HEK293 (cell line): ENCODE measurements around the gene LUC7L2.
A peak's percentile ranks its signal among the peaks of the same experiment; 100 is the strongest.

Experiments
- CTCF ChIA-PET: fragments of 350-600 bp; formaldehyde crosslinking; extraction: SDS; loops from one replicate; lab custom pipeline; 2021; ENCODE audit warnings: antibody characterized with exemption; lab: Yijun Ruan, JAX
- POLR2A ChIA-PET: fragments of 300-600 bp; formaldehyde crosslinking; extraction: SDS; loops from one replicate; lab custom pipeline; 2020; ENCODE audit warnings: antibody characterized with exemption, inconsistent platforms; lab: Yijun Ruan, JAX
- H3K27ac ChIP-seq: fragments of 200-500 bp; sonication (Bioruptor generic); 2 replicates; pipeline ENCODE4 v1.5.1; 2014; ENCODE audit warnings: low read depth, low read length, control low read depth, inconsistent platforms; ENCODE audit errors: extremely low read depth
- H3K36me3 ChIP-seq, 2 experiments: fragments of 200-500 bp in 1 of 2; sonication (Bioruptor generic) in 1 of 2; 1 replicate in 1 of 2; 2 replicates in 1 of 2; pipeline ENCODE4 v1.5.1; 2014 to 2017; ENCODE audit warnings: inconsistent platforms in 2 of 2, low read length in 2 of 2; ENCODE audit not compliant: control insufficient read depth in 2 of 2, insufficient read depth in 1 of 2
- H3K4me1 ChIP-seq: fragments of 200-500 bp; sonication (Bioruptor generic); 2 replicates; pipeline ENCODE4 v1.5.1; 2014; ENCODE audit warnings: mild to moderate bottlenecking, low read length, inconsistent platforms; ENCODE audit not compliant: control insufficient read depth, insufficient read depth
- H3K4me3 ChIP-seq: 2 replicates; pipeline ENCODE4 v1.5.1; 2011; ENCODE audit warnings: low read depth, mild to moderate bottlenecking, control low read depth, low read length, moderate library complexity
- H3K9me3 ChIP-seq: fragments of 200-500 bp; sonication (Bioruptor generic); 2 replicates; pipeline ENCODE4 v1.5.1; 2014; ENCODE audit warnings: low read depth, low read length, inconsistent platforms; ENCODE audit not compliant: control insufficient read depth, insufficient read depth
- GLI4 ChIP-seq: fragments of 450-650 bp; formaldehyde crosslinking; IDR thresholded peaks from 2 replicates; pipeline ENCODE4 v1.5.1; 2016; ENCODE audit warnings: missing biosample characterization, missing genetic modification characterization
- HOXD13 ChIP-seq: sonication (generic); formaldehyde crosslinking; IDR thresholded peaks from 2 replicates; pipeline ENCODE4 v1.8.0; 2022; ENCODE audit warnings: missing genetic modification reagents, borderline replicate concordance
- MYNN ChIP-seq: fragments of 450-650 bp; formaldehyde crosslinking; IDR thresholded peaks from 2 replicates; pipeline ENCODE4 v1.5.1; 2016; ENCODE audit warnings: missing biosample characterization, missing genetic modification characterization, borderline replicate concordance
- SCRT1 ChIP-seq: fragments of 450-650 bp; formaldehyde crosslinking; IDR thresholded peaks from 2 replicates; pipeline ENCODE4 v1.5.1; 2016; ENCODE audit warnings: missing biosample characterization, missing genetic modification characterization, borderline replicate concordance
- SCRT2 ChIP-seq: fragments of 450-650 bp; formaldehyde crosslinking; IDR thresholded peaks from 2 replicates; pipeline ENCODE4 v1.5.1; 2016; ENCODE audit warnings: missing biosample characterization, missing genetic modification characterization
- ZBTB17 ChIP-seq: fragments of 450-650 bp; formaldehyde crosslinking; IDR thresholded peaks from 2 replicates; pipeline ENCODE4 v1.5.1; 2016; ENCODE audit warnings: missing biosample characterization, missing genetic modification characterization
- ZBTB20 ChIP-seq: fragments of 450-650 bp; formaldehyde crosslinking; IDR thresholded peaks from 2 replicates; pipeline ENCODE4 v1.5.1; 2016; ENCODE audit warnings: missing biosample characterization, missing genetic modification characterization
- ZFP37 ChIP-seq: fragments of 450-650 bp; formaldehyde crosslinking; IDR thresholded peaks from 2 replicates; pipeline ENCODE4 v1.5.1; 2016; ENCODE audit warnings: missing biosample characterization, missing genetic modification characterization
- ZNF140 ChIP-seq: fragments of 450-650 bp; formaldehyde crosslinking; IDR thresholded peaks from 2 replicates; pipeline ENCODE4 v1.5.1; 2016; ENCODE audit warnings: missing biosample characterization, missing genetic modification characterization
- ZNF2 ChIP-seq: fragments of 450-650 bp; formaldehyde crosslinking; IDR thresholded peaks from 2 replicates; pipeline ENCODE4 v1.5.1; 2016; ENCODE audit warnings: missing biosample characterization, missing genetic modification characterization
- ZNF239 ChIP-seq: fragments of 450-650 bp; formaldehyde crosslinking; IDR thresholded peaks from 2 replicates; pipeline ENCODE4 v1.5.1; 2016; ENCODE audit warnings: missing biosample characterization, missing genetic modification characterization
- ZNF366 ChIP-seq: fragments of 450-650 bp; formaldehyde crosslinking; conservative IDR thresholded peaks from 2 replicates; pipeline ENCODE4 v1.5.1; 2016; ENCODE audit warnings: missing biosample characterization, missing genetic modification characterization
- ZNF404 ChIP-seq: fragments of 450-650 bp; formaldehyde crosslinking; IDR thresholded peaks from 2 replicates; pipeline ENCODE4 v1.5.1; 2017; ENCODE audit warnings: missing biosample characterization, missing genetic modification characterization
- ZNF677 ChIP-seq: fragments of 450-650 bp; IDR thresholded peaks from 2 replicates; pipeline ENCODE4 v1.5.0; 2018; ENCODE audit warnings: missing biosample characterization, mild to moderate bottlenecking, missing genetic modification characterization, moderate library complexity
- ZNF776 ChIP-seq: fragments of 450-650 bp; formaldehyde crosslinking; IDR thresholded peaks from 2 replicates; pipeline ENCODE4 v1.5.0; 2017; ENCODE audit warnings: missing biosample characterization, missing genetic modification characterization, borderline replicate concordance
- TF ChIP-seq, protein P1 (sequence below): fragments of 450-650 bp; formaldehyde crosslinking; IDR thresholded peaks from 2 replicates; pipeline ENCODE4 v1.5.1; 2016; ENCODE audit warnings: missing biosample characterization, missing genetic modification characterization
- TF ChIP-seq, protein P2 (sequence below): fragments of 450-650 bp; formaldehyde crosslinking; IDR thresholded peaks from 2 replicates; pipeline ENCODE4 v1.5.1; 2016; ENCODE audit warnings: missing biosample characterization, missing genetic modification characterization

Gene LUC7L2

DNA sequence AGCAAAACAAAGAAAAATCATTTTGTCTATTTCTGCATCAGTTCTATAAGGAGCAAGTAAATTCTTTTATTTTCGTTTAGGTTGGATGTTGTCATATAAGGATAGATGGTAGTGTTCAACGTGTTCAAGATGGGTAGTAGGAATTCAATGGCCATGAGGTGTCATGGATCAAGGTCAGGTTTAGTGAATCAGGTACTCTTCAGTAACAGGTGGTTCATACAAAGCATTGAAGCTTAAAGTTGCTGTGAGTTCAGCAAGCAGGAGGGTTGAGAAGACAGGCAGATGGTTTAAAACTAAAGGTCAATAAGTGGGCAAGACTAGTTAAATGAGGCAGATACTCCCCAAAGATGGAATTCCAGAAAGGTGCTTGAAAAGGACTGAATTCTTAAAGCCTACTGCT, 5.6 kb downstream of the LUC7L2 start:
- ChIA-PET CTCF (no interaction called here), POLR2A (no interaction called here)
- H3K27ac ChIP-seq: no peak overlapping the region
- peaks cover 20% of the 10 kb centered on the region for H3K4me1 ChIP-seq
- peak; percentile 52 for TF ChIP-seq SCRT1 (tag by site-specific recombination)
- peak; percentile 91 for TF ChIP-seq SCRT2 (tag by site-specific recombination)
- TF ChIP-seq HOXD13 (CRISPR knock-in tag): no peak
- H3K4me3 ChIP-seq: no peak overlapping the region
- peaks cover 0 to 42% of the 10 kb centered on the region in 2 experiments; a peak in 1 of 3 replicates for H3K36me3 ChIP-seq
- no peaks in the 10 kb centered on the region for H3K9me3 ChIP-seq

DNA sequence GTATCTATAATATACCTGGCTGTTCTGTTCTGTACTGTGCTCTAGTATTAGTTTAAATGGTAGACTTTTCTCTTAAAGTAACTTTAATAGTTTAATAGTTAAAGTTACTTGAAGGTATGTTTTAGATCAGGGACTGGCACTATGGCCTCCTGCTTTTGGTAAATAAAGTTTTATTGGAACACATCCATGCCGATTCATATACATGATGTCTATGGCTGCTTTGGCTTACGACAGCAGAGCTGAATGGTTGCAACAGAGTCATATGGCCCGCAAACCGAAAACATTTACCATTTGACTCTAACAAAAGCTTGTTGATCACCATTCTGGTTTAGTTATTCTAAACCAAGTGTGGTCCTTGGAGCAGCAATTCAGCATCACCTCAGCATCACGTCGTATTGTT, 6.7 kb downstream of the LUC7L2 start:
- H3K36me3 ChIP-seq: peaks cover 0 to 45% of the 10 kb centered on the region in 2 experiments; a peak in 1 of 3 replicates
- peaks cover 20% of the 10 kb centered on the region for H3K4me1 ChIP-seq
- no peak overlapping the region for H3K4me3 ChIP-seq
- CTCF ChIA-PET: interaction anchor here (0.6 kb wide), 1 partner anchor 349 kb away, joined by 3 read pairs; no protein-coding TSS in a partner anchor
- no peak overlapping the region for H3K27ac ChIP-seq
- no peaks in the 10 kb centered on the region for H3K9me3 ChIP-seq
- POLR2A ChIA-PET: no interaction called here
- TF ChIP-seq ZNF2 (no peak), ZNF677 (tag by site-specific recombination) (no peak), ZNF404 (tag by site-specific recombination) (no peak), ZNF776 (no peak), ZBTB20 (no peak), GLI4 (tag by site-specific recombination) (no peak), SCRT2 (tag by site-specific recombination) (no peak), MYNN (no peak)
- TF ChIP-seq, protein P1, sequence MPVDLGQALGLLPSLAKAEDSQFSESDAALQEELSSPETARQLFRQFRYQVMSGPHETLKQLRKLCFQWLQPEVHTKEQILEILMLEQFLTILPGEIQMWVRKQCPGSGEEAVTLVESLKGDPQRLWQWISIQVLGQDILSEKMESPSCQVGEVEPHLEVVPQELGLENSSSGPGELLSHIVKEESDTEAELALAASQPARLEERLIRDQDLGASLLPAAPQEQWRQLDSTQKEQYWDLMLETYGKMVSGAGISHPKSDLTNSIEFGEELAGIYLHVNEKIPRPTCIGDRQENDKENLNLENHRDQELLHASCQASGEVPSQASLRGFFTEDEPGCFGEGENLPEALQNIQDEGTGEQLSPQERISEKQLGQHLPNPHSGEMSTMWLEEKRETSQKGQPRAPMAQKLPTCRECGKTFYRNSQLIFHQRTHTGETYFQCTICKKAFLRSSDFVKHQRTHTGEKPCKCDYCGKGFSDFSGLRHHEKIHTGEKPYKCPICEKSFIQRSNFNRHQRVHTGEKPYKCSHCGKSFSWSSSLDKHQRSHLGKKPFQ (tag by site-specific recombination): no peak

DNA sequence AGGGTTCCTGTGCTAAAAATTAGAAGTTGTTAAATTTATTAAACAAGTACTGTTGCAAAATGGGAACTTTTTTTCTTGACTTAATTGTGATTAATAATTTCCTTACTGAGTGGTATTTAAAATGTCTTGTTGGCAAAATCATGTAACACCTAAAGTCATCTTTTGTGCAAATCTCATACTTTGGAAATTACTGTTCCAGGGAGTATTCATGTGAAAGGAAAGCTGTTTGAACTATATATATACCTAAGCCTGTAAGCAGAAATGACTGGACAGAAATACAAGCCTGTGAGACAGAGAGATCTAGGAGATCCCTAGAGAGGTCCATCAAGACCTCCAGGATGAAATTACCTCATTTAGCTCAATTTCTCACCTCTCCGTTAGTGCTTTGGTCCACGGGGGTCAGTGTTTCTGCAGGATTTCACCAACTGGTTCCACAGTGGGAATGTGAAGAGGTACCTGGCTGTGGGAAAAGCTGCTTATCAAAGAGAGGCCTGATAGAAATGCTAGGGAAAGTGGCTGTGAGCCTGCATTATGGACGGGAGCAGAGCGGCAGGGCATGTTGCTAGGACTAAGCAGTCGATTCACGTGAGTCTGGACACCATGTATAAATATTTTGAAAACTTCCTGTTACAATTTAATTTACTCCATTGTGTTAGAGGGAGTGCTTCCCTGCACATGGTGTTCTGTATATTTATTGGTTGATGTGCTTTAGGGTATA, 7.9 kb downstream of the LUC7L2 start:
- POLR2A ChIA-PET: no interaction called here
- TF ChIP-seq ZNF677 (tag by site-specific recombination) (no peak), ZNF239 (tag by site-specific recombination) (no peak), ZFP37 (tag by site-specific recombination) (peak; percentile 100), ZNF140 (tag by site-specific recombination) (no peak), ZNF366 (tag by site-specific recombination) (no peak), ZBTB17 (tag by site-specific recombination) (peak; percentile 68)
- TF ChIP-seq, protein P2, sequence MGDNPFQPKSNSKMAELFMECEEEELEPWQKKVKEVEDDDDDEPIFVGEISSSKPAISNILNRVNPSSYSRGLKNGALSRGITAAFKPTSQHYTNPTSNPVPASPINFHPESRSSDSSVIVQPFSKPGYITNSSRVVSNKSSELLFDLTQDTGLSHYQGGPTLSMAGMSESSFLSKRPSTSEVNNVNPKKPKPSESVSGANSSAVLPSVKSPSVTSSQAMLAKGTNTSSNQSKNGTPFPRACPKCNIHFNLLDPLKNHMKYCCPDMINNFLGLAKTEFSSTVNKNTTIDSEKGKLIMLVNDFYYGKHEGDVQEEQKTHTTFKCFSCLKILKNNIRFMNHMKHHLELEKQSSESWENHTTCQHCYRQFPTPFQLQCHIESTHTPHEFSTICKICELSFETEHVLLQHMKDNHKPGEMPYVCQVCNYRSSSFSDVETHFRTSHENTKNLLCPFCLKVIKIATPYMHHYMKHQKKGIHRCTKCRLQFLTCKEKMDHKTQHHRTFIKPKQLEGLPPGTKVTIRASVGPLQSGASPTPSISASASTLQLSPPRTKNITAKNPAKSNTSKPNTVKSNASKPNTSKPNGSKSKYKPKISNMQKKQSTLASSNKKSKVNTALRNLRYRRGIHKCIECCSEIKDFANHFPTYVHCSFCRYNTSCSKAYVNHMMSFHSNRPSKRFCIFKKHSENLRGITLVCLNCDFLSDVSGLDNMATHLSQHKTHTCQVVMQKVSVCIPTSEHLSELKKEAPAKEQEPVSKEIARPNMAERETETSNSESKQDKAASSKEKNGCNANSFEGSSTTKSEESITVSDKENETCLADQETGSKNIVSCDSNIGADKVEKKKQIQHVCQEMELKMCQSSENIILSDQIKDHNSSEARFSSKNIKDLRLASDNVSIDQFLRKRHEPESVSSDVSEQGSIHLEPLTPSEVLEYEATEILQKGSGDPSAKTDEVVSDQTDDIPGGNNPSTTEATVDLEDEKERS (tag by site-specific recombination): no peak
- Histone ChIP-seq H3K36me3 (peaks cover 0 to 45% of the 10 kb centered on the region in 2 experiments; a peak in 1 of 3 replicates), H3K9me3 (no peaks in the 10 kb centered on the region), H3K4me1 (peaks cover 18% of the 10 kb centered on the region), H3K27ac (no peak overlapping the region), H3K4me3 (no peak overlapping the region)
- CTCF ChIA-PET: no interaction called here
